HEK293 (cell line): ENCODE data around the gene COTL1.

Experiments used
- EGR2 ChIP-seq: fragments of 450-650 bp; formaldehyde crosslinking; IDR thresholded peaks from 2 replicates; pipeline ENCODE4 v1.5.1; 2016; ENCODE audit warnings: low read depth, missing biosample characterization, missing genetic modification characterization
- ELK4 ChIP-seq: IDR thresholded peaks from 2 replicates; pipeline ENCODE4 v1.6.1; 2011; ENCODE audit warnings: mild to moderate bottlenecking, low read depth, low read length, borderline replicate concordance
- GLI2 ChIP-seq: fragments of 450-650 bp; formaldehyde crosslinking; IDR thresholded peaks from 2 replicates; pipeline ENCODE4; 2017; ENCODE audit warnings: missing biosample characterization, missing genetic modification characterization, low read depth, borderline replicate concordance
- HOXC10 ChIP-seq: sonication (generic); formaldehyde crosslinking; IDR thresholded peaks from 2 replicates; pipeline ENCODE4 v1.8.1; 2023; ENCODE audit warnings: mild to moderate bottlenecking, missing genetic modification reagents
- KLF1 ChIP-seq: fragments of 450-650 bp; formaldehyde crosslinking; IDR thresholded peaks from 2 replicates; pipeline ENCODE4 v1.5.1; 2016; ENCODE audit warnings: missing biosample characterization, missing genetic modification characterization
- KLF8 ChIP-seq: fragments of 450-650 bp; formaldehyde crosslinking; IDR thresholded peaks from 2 replicates; pipeline ENCODE4 v1.5.1; 2016; ENCODE audit warnings: missing biosample characterization, missing genetic modification characterization
- OSR2 ChIP-seq: fragments of 450-650 bp; formaldehyde crosslinking; IDR thresholded peaks from 2 replicates; pipeline ENCODE4 v1.5.1; 2016; ENCODE audit warnings: missing biosample characterization, missing genetic modification characterization
- OVOL3 ChIP-seq: fragments of 450-650 bp; formaldehyde crosslinking; IDR thresholded peaks from 2 replicates; pipeline ENCODE4 v1.5.1; 2016; ENCODE audit warnings: missing biosample characterization, missing genetic modification characterization
- RBAK ChIP-seq: fragments of 450-650 bp; formaldehyde crosslinking; IDR thresholded peaks from 2 replicates; pipeline ENCODE4 v1.5.1; 2016; ENCODE audit warnings: missing biosample characterization, missing genetic modification characterization
- SCRT2 ChIP-seq: fragments of 450-650 bp; formaldehyde crosslinking; IDR thresholded peaks from 2 replicates; pipeline ENCODE4 v1.5.1; 2016; ENCODE audit warnings: missing biosample characterization, missing genetic modification characterization
- SETDB1 ChIP-seq: IDR thresholded peaks from one replicate; pipeline ENCODE4 v1.6.1; 2017; ENCODE audit warnings: mild to moderate bottlenecking, low read length, moderate library complexity, mixed read lengths; ENCODE audit not compliant: insufficient read length
- ZNF112 ChIP-seq: fragments of 450-650 bp; formaldehyde crosslinking; IDR thresholded peaks from 2 replicates; pipeline ENCODE4 v1.5.0; 2017; ENCODE audit warnings: missing biosample characterization, missing genetic modification characterization
- ZNF155 ChIP-seq: fragments of 450-650 bp; formaldehyde crosslinking; IDR thresholded peaks from 2 replicates; pipeline ENCODE4 v1.5.1; 2016; ENCODE audit warnings: missing biosample characterization, missing genetic modification characterization
- ZNF175 ChIP-seq: fragments of 450-650 bp; formaldehyde crosslinking; IDR thresholded peaks from 2 replicates; pipeline ENCODE4 v1.5.1; 2016; ENCODE audit warnings: missing biosample characterization, missing genetic modification characterization
- ZNF221 ChIP-seq: fragments of 450-650 bp; formaldehyde crosslinking; IDR thresholded peaks from 2 replicates; pipeline ENCODE4 v1.5.1; 2017; ENCODE audit warnings: missing biosample characterization, missing genetic modification characterization, borderline replicate concordance
- ZNF335 ChIP-seq: fragments of 450-650 bp; formaldehyde crosslinking; conservative IDR thresholded peaks from 2 replicates; pipeline ENCODE4 v1.5.1; 2016; ENCODE audit warnings: missing biosample characterization, missing genetic modification characterization
- ZNF571 ChIP-seq: fragments of 450-650 bp; formaldehyde crosslinking; IDR thresholded peaks from 2 replicates; pipeline ENCODE4 v1.5.0; 2017; ENCODE audit warnings: missing biosample characterization, missing genetic modification characterization
- ZNF624 ChIP-seq: fragments of 450-650 bp; formaldehyde crosslinking; IDR thresholded peaks from 2 replicates; pipeline ENCODE4 v1.5.1; 2017; ENCODE audit warnings: missing biosample characterization, missing genetic modification characterization
- ZNF626 ChIP-seq: fragments of 450-650 bp; sonication (Bioruptor Pico); formaldehyde crosslinking; IDR thresholded peaks from 2 replicates; pipeline ENCODE4 v1.5.1; 2018; ENCODE audit warnings: missing biosample characterization, missing genetic modification characterization, inconsistent platforms
- ZNF629 ChIP-seq: fragments of 450-650 bp; formaldehyde crosslinking; IDR thresholded peaks from 2 replicates; pipeline ENCODE4 v1.5.1; 2017; ENCODE audit warnings: missing biosample characterization, missing genetic modification characterization
- ZNF670 ChIP-seq: fragments of 450-650 bp; formaldehyde crosslinking; IDR thresholded peaks from 2 replicates; pipeline ENCODE4 v1.5.1; 2016; ENCODE audit warnings: missing biosample characterization, missing genetic modification characterization, low read depth
- ZNF837 ChIP-seq: fragments of 450-650 bp; formaldehyde crosslinking; IDR thresholded peaks from 2 replicates; pipeline ENCODE4 v1.5.1; 2016; ENCODE audit warnings: missing biosample characterization, missing genetic modification characterization
- TF ChIP-seq, protein P1 (sequence below): fragments of 450-650 bp; IDR thresholded peaks from 2 replicates; pipeline ENCODE4 v1.5.1; 2018; ENCODE audit warnings: missing biosample characterization, missing genetic modification characterization
- TF ChIP-seq, protein P2 (sequence below): fragments of 450-650 bp; IDR thresholded peaks from 2 replicates; pipeline ENCODE4 v1.5.1; 2018; ENCODE audit warnings: missing biosample characterization, mild to moderate bottlenecking, missing genetic modification characterization
- TF ChIP-seq, protein P3 (sequence below): fragments of 450-650 bp; formaldehyde crosslinking; IDR thresholded peaks from 2 replicates; pipeline ENCODE4 v1.5.1; 2016; ENCODE audit warnings: missing biosample characterization, missing genetic modification characterization
- TF ChIP-seq, protein P4 (sequence below): fragments of 450-650 bp; formaldehyde crosslinking; IDR thresholded peaks from 2 replicates; pipeline ENCODE4 v1.5.1; 2016; ENCODE audit warnings: missing biosample characterization, missing genetic modification characterization, low read depth

Gene COTL1

GRCh38 chr16:84617791-84618580 lies at the start of gene COTL1 (continued):
- TF ChIP-seq ZNF335 (tag by site-specific recombination) (peak; percentile 66; the same call in 1 of the 2 replicates), ZNF624 (tag by site-specific recombination) (no peak), OVOL3 (no peak), ZNF571 (no peak), KLF8 (tag by site-specific recombination) (peak; percentile 52; the same call in 1 of the 2 replicates), ZNF837 (no peak), SETDB1 (no peak), ZNF112 (tag by site-specific recombination) (no peak), ZNF629 (tag by site-specific recombination) (no peak), SCRT2 (tag by site-specific recombination) (no peak), EGR2 (tag by site-specific recombination) (peak; percentile 64), RBAK (tag by site-specific recombination) (no peak), ZNF175 (no peak), GLI2 (tag by site-specific recombination) (no peak), OSR2 (tag by site-specific recombination) (no peak), ZNF670 (no peak), KLF1 (tag by site-specific recombination) (peak; percentile 43; the same call in 1 of the 2 replicates), HOXC10 (CRISPR knock-in tag) (no peak), ELK4 (no peak), ZNF626 (no peak), ZNF155 (tag by site-specific recombination) (no peak), ZNF221 (tag by site-specific recombination) (no peak)
- TF ChIP-seq, protein P1, sequence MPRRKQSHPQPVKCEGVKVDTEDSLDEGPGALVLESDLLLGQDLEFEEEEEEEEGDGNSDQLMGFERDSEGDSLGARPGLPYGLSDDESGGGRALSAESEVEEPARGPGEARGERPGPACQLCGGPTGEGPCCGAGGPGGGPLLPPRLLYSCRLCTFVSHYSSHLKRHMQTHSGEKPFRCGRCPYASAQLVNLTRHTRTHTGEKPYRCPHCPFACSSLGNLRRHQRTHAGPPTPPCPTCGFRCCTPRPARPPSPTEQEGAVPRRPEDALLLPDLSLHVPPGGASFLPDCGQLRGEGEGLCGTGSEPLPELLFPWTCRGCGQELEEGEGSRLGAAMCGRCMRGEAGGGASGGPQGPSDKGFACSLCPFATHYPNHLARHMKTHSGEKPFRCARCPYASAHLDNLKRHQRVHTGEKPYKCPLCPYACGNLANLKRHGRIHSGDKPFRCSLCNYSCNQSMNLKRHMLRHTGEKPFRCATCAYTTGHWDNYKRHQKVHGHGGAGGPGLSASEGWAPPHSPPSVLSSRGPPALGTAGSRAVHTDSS = no peak
- TF ChIP-seq, protein P2, sequence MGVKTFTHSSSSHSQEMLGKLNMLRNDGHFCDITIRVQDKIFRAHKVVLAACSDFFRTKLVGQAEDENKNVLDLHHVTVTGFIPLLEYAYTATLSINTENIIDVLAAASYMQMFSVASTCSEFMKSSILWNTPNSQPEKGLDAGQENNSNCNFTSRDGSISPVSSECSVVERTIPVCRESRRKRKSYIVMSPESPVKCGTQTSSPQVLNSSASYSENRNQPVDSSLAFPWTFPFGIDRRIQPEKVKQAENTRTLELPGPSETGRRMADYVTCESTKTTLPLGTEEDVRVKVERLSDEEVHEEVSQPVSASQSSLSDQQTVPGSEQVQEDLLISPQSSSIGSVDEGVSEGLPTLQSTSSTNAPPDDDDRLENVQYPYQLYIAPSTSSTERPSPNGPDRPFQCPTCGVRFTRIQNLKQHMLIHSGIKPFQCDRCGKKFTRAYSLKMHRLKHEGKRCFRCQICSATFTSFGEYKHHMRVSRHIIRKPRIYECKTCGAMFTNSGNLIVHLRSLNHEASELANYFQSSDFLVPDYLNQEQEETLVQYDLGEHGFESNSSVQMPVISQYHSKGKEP (tag by site-specific recombination) = 0 out of 2 replicates have a peak, but pooled peaks have one; percentile 9
- TF ChIP-seq, protein P3, sequence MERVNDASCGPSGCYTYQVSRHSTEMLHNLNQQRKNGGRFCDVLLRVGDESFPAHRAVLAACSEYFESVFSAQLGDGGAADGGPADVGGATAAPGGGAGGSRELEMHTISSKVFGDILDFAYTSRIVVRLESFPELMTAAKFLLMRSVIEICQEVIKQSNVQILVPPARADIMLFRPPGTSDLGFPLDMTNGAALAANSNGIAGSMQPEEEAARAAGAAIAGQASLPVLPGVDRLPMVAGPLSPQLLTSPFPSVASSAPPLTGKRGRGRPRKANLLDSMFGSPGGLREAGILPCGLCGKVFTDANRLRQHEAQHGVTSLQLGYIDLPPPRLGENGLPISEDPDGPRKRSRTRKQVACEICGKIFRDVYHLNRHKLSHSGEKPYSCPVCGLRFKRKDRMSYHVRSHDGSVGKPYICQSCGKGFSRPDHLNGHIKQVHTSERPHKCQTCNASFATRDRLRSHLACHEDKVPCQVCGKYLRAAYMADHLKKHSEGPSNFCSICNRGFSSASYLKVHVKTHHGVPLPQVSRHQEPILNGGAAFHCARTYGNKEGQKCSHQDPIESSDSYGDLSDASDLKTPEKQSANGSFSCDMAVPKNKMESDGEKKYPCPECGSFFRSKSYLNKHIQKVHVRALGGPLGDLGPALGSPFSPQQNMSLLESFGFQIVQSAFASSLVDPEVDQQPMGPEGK (tag by site-specific recombination) = peak; percentile 99
- TF ChIP-seq, protein P4, sequence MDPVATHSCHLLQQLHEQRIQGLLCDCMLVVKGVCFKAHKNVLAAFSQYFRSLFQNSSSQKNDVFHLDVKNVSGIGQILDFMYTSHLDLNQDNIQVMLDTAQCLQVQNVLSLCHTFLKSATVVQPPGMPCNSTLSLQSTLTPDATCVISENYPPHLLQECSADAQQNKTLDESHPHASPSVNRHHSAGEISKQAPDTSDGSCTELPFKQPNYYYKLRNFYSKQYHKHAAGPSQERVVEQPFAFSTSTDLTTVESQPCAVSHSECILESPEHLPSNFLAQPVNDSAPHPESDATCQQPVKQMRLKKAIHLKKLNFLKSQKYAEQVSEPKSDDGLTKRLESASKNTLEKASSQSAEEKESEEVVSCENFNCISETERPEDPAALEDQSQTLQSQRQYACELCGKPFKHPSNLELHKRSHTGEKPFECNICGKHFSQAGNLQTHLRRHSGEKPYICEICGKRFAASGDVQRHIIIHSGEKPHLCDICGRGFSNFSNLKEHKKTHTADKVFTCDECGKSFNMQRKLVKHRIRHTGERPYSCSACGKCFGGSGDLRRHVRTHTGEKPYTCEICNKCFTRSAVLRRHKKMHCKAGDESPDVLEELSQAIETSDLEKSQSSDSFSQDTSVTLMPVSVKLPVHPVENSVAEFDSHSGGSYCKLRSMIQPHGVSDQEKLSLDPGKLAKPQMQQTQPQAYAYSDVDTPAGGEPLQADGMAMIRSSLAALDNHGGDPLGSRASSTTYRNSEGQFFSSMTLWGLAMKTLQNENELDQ = no peak
